Parathyroid adenoma (tissue), 2 donors: ENCODE results near the gene ADGRL3.

Source experiments
- H2AFZ ChIP-seq: fragments of 300-600 bp; sonication (generic); one replicate; pipeline ENCODE4 v1.7.0; 2017; ENCODE audit warnings: antibody characterized with exemption, mild to moderate bottlenecking
- H3K27ac ChIP-seq: fragments of 300-600 bp; sonication (generic); one replicate; pipeline ENCODE4 v1.7.0; 2017
- H3K27me3 ChIP-seq: fragments of 300-600 bp; sonication (generic); one replicate; pipeline ENCODE4 v1.7.0; 2017; ENCODE audit warnings: low read length; ENCODE audit not compliant: control insufficient read depth, insufficient read depth
- H3K36me3 ChIP-seq: fragments of 300-600 bp; sonication (generic); one replicate; pipeline ENCODE4 v1.7.0; 2017; ENCODE audit warnings: low read length; ENCODE audit not compliant: control insufficient read depth, insufficient read depth
- H3K4me1 ChIP-seq: fragments of 300-600 bp; sonication (generic); one replicate; pipeline ENCODE4 v1.7.0; 2017; ENCODE audit warnings: control low read depth
- H3K4me2 ChIP-seq: fragments of 300-600 bp; sonication (generic); one replicate; pipeline ENCODE4 v1.7.0; 2017; ENCODE audit warnings: low read length
- H3K4me3 ChIP-seq: fragments of 300-600 bp; sonication (generic); one replicate; pipeline ENCODE4 v1.7.0; 2017; ENCODE audit warnings: low read depth, low read length
- H3K79me2 ChIP-seq: fragments of 300-600 bp; sonication (generic); one replicate; pipeline ENCODE4 v1.7.0; 2017; ENCODE audit warnings: control low read depth
- H3K9ac ChIP-seq: fragments of 300-600 bp; sonication (generic); one replicate; pipeline ENCODE4 v1.7.0; 2017; ENCODE audit warnings: mild to moderate bottlenecking
- H3K9me3 ChIP-seq: fragments of 300-600 bp; sonication (generic); one replicate; pipeline ENCODE4 v1.7.0; 2017; ENCODE audit warnings: low read length; ENCODE audit not compliant: control insufficient read depth
- TF ChIP-seq, protein P1 (sequence below): fragments of 300-600 bp; sonication (generic); IDR thresholded peaks from one replicate; pipeline ENCODE4 v1.7.0; 2017; ENCODE audit warnings: antibody characterized with exemption, mild to moderate bottlenecking
- donor health status: primary hyperparathyroidism.

ADGRL3 gene

DNA sequence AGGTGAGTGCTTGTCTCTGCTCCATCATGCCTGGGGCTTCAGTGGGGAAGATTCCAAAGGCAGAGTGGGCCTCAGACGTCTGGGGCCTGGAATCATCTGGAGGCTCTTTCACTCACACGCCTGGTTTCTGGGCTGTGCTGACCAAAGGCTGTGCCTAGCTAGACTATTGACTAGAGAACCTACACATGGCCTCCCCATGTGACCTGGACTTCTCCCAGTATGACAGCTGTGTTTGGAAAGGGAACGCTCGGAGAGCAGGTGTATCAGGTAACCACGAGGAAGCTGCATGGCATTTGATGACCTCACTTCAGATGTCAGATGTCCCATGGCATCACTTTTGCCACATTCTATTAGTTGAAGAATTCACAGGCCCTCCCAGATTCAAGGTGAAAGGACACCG lies 51.0 kb downstream of the ADGRL3 start:
- H3K4me3 ChIP-seq: no peak overlapping the region
- H3K27ac ChIP-seq: no peak overlapping the region
- no peaks in the 10 kb centered on the region for H3K79me2 ChIP-seq
- TF ChIP-seq, protein P1, sequence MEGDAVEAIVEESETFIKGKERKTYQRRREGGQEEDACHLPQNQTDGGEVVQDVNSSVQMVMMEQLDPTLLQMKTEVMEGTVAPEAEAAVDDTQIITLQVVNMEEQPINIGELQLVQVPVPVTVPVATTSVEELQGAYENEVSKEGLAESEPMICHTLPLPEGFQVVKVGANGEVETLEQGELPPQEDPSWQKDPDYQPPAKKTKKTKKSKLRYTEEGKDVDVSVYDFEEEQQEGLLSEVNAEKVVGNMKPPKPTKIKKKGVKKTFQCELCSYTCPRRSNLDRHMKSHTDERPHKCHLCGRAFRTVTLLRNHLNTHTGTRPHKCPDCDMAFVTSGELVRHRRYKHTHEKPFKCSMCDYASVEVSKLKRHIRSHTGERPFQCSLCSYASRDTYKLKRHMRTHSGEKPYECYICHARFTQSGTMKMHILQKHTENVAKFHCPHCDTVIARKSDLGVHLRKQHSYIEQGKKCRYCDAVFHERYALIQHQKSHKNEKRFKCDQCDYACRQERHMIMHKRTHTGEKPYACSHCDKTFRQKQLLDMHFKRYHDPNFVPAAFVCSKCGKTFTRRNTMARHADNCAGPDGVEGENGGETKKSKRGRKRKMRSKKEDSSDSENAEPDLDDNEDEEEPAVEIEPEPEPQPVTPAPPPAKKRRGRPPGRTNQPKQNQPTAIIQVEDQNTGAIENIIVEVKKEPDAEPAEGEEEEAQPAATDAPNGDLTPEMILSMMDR: no peak
- no peaks in the 10 kb centered on the region for H3K9me3 ChIP-seq
- no peak overlapping the region for H3K9ac ChIP-seq
- no peak overlapping the region for H2AFZ ChIP-seq
- H3K4me2 ChIP-seq: no peak overlapping the region
- no peaks in the 10 kb centered on the region for H3K27me3 ChIP-seq
- H3K36me3 ChIP-seq: no peaks in the 10 kb centered on the region
- no peaks in the 10 kb centered on the region for H3K4me1 ChIP-seq

- no peaks in the 10 kb centered on the region for H3K27me3 ChIP-seq
- no peak overlapping the region for H2AFZ ChIP-seq
- H3K27ac ChIP-seq: no peak overlapping the region
- H3K4me2 ChIP-seq: no peak overlapping the region
- no peak overlapping the region for H3K4me3 ChIP-seq
- TF ChIP-seq, protein P1: no peak
- no peaks in the 10 kb centered on the region for H3K36me3 ChIP-seq
- H3K79me2 ChIP-seq: no peaks in the 10 kb centered on the region
- no peaks in the 10 kb centered on the region for H3K9me3 ChIP-seq
- no peaks in the 10 kb centered on the region for H3K4me1 ChIP-seq
- no peak overlapping the region for H3K9ac ChIP-seq
Measured at GRCh38 chr4:61254406-61254805, 54.3 kb downstream of the ADGRL3 start.

- H3K27me3 ChIP-seq: no peaks in the 10 kb centered on the region
- H2AFZ ChIP-seq: no peak overlapping the region
- H3K9ac ChIP-seq: no peak overlapping the region
- no peaks in the 10 kb centered on the region for H3K9me3 ChIP-seq
- H3K4me3 ChIP-seq: no peak overlapping the region
- no peaks in the 10 kb centered on the region for H3K4me1 ChIP-seq
- no peak overlapping the region for H3K4me2 ChIP-seq
- no peaks in the 10 kb centered on the region for H3K79me2 ChIP-seq
- H3K36me3 ChIP-seq: no peaks in the 10 kb centered on the region
- H3K27ac ChIP-seq: no peak overlapping the region
- TF ChIP-seq, protein P1: no peak
Measured at GRCh38 chr4:61273233-61273632, 73.1 kb downstream of the ADGRL3 start.

DNA sequence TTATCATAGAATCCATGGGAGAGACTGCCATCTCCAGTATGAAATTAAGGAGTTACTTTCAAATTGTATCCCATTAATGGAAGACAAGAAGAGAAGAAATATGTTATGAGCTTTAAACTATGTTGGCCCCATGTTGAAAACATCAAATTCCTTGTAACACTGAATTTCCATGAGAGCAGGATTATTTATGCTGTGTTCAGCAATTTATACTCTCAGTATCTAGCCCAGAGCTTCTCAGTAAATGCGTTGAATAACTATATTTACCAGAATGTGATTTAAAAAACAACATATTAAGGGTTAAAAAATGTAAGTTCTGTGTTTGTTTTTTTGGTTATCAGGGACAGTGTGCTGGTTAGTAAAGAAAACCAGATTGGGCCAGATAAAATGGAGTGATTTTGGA lies 74.2 kb downstream of the ADGRL3 start:
- Histone ChIP-seq H3K27ac (no peak overlapping the region), H3K27me3 (no peaks in the 10 kb centered on the region), H3K36me3 (no peaks in the 10 kb centered on the region), H3K9me3 (no peaks in the 10 kb centered on the region), H3K79me2 (no peaks in the 10 kb centered on the region), H3K4me2 (no peak overlapping the region), H3K9ac (no peak overlapping the region), H3K4me3 (no peak overlapping the region), H3K4me1 (no peaks in the 10 kb centered on the region), H2AFZ (no peak overlapping the region)
- TF ChIP-seq, protein P1: no peak

- no peaks in the 10 kb centered on the region for H3K36me3 ChIP-seq
- TF ChIP-seq, protein P1: no peak
- no peak overlapping the region for H3K4me3 ChIP-seq
- no peaks in the 10 kb centered on the region for H3K79me2 ChIP-seq
- no peak overlapping the region for H3K4me2 ChIP-seq
- no peak overlapping the region for H3K9ac ChIP-seq
- no peaks in the 10 kb centered on the region for H3K27me3 ChIP-seq
- H3K27ac ChIP-seq: no peak overlapping the region
- no peaks in the 10 kb centered on the region for H3K4me1 ChIP-seq
- no peaks in the 10 kb centered on the region for H3K9me3 ChIP-seq
- H2AFZ ChIP-seq: no peak overlapping the region
Measured at GRCh38 chr4:61275241-61275640, 75.1 kb downstream of the ADGRL3 start.
